Activated T-cell treated with anti-CD3 and anti-CD28 coated beads for 24 hours (primary cell): ENCODE measurements around the gene EGLN1.
"Not testable (repeated sequence)": the region's sequence is repeated elsewhere in the genome, so short reads cannot be mapped to it uniquely, and the experiment has no call there.

Experiments
- DNase-seq: peaks from one replicate; pipeline ENCODE4 v3.0.0-alpha.2; 2020; ENCODE audit warnings: low read depth

Gene EGLN1

DNA sequence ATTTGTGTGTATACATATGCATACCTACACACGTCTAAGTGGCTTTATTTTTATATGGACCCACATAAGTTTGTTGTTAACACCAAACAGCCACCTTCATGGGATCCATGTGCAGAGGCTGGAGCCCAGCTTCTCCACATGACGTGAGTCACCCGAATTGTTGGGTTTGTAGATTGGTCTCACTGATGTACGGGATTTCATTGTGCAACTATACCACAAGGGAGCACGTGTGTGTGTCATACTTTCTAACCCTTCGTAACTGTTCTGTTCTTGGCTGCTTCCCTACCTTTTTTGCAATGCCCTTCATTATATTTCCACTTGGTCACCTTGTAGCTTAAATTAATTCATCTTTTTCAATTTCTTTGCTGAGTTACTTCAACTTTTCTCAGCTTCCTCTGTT is 63.0 kb downstream of the EGLN1 start:
- no peak for DNase-seq

DNA sequence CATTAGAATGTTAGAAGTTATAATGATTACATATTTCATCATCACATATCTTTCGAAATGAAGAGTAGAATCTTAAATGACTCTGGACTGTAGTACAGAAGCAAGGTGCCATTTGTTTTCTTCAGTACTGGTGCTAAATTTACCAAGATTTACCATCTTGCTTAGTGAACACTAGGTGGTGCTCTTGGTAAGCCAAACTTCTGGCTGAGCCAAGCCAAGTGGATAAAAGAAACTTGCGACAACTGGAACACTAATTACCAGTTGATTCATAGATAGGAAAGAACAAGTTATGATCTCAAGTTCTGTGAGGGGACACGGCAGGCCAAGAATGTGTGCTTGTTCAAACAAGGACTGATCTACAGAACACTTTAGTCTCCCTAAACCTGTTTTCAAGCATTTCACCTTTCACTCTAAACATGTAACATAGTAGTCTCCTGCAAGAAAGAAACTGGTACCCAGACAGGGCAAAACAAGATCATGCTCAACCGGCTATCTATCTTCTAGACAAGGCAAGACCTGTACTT is 64.2 kb downstream of the EGLN1 start:
- DNase-seq = no peak

DNA sequence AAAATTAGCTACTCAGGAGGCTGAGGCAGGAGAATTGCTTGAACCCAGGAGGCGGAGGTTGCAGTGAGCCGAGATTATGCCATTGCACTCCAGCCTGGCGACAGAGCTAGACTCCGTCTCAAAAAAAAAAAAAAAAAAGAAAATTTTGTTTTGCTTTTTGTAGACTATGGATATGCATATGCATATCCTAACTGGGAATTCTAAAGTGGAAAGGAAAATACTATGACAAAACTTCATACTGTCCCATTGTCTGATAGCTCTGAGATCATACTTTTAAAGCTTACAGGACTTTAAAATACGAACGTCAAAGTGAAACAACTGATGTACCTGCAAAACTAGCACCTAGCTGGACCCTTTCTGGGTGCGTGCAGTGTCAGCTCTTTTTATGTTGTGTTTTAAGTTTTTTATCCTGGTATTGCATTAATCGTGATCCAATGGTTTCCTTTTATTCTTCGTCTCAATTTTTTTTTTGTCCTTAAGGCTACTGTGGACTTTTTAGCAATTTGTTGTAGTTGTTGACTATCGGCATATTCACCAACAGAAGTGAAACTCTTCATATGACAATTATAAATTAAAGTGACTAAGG is 64.8 kb downstream of the EGLN1 start:
- DNase-seq = no peak

- DNase-seq = no peak
Observed at GRCh38 chr1:231355171-231355570, 66.9 kb downstream of the EGLN1 start.

DNA sequence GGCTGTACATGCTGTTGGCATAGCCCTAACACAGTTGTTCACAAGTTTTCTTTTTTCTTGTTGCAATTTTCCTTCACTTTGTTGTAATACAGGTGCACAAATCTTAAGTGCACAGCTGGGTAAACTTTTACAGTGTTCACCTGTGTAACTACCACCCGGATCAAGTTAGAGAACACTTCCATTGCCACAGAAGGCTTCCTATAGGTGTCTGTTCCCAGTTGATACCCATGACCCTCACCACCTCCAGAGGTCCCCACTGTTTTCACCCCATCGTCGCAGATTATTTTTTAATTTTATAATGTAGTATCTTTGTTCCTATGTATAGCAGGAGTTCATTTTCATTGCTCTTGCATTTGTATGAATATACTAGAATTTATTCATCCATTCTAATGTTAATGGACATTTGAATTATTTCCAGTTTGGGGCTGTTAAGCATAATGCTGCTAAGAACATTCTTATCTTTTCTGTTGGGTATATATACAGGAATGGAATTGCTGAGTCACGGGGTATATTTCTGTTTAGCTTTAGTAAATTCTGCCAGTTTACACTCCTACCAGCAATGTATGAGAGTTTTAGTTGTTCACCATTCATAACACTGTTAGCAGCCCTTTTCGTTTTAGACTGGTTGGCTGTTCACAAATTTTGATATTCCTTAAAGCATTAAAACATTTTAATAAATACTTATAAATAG is 67.6 kb downstream of the EGLN1 start:
- no peak for DNase-seq

DNA sequence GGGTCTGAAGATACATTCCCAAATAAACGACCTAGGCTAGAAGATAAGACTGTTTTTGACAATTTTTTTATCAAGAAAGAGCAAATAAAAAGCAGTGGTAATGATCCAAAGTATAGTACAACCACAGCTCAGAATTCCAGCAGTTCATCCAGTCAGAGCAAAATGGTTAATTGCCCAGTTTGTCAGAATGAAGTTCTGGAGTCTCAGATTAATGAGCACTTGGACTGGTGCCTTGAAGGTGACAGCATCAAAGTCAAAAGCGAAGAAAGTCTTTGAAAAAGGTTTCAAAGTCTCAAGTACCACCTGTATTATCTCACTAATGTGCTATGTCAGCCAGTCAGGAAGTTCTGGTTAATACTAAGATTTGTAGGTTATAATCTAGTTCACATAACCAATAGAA is 69.0 kb downstream of the EGLN1 start:
- no peak for DNase-seq

DNA sequence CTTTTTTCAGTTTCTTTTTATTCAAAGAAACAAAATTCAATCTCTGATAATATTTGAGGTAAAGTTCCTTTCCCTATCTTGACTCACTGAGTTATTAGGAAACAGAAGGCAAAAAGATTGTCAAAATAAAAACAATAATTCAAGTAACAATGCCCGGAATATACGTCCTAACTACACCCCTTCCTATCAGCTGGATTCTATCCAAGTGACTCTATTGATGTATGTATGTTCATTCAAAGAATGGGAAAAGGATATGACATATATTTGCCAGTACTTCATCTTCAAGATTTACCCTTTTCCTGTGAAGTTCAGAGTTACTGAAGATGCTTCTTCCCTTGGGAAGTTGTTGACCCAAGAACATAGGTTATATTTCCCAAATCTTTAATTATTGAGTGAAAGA is 70.3 kb downstream of the EGLN1 start:
- DNase-seq = no peak

GRCh38 chr1:231348856-231349255 is 73.2 kb downstream of the EGLN1 start:
- not testable (repeated sequence) for DNase-seq

DNA sequence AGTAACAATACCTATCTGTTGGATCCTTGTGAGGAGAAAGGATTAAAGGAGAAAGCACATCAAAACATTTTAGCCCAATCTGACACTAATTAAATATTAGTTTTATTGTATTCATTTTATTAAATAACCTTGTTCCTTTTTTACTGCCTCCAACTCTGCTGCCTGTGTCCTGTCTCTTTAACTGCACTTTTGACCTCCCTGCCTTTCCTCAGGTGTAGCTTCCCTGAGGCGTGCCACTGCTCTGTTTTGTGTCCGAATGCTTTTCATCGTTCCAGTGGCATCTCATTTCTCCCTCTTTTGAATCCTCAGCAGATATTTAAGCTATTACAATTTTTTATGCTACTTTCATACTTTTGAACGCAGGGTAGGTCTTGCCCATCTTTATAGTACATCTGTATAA is 73.6 kb downstream of the EGLN1 start:
- no peak for DNase-seq

- no peak for DNase-seq
Observed at GRCh38 chr1:231347961-231348360, 74.1 kb downstream of the EGLN1 start.

DNA sequence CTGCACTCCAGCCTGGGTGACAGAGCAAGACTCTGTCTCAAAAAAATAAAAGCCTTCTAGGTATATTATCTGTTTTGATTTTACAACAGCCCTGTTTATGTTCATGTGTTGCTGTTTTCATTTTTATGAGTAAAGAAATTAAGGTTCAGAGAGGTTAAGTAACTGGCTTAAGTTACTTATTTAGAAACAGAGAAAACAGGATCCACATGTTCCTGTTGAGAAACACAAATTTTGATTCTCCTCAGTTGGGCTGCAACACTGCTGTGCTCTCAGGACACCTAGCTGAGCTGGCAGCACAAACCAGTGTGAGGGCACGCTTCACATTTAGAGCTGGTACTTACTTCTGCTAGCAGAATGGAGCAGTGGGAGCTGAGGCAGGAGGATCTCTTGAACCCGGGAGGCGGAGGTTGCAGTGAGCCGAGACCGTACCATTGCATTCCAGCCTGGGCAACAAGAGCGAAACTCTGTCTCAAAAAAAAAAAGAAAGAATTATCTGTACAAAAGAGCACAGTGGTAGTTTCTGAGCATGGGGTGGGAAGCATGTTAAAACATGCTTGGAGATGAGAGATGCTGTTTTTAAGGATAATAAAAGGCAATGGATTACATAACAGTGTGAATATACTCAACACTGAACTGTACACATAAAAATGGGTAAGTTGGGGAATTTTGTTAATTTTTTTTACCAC is 81.6 kb downstream of the EGLN1 start:
- DNase-seq = no peak

GRCh38 chr1:231338270-231339128 is 83.6 kb downstream of the EGLN1 start, which contains the start of gene SPRTN:
Gene SPRTN (plus strand): TSS chr1:231338293. CDS start chr1:231338384, 91 bp downstream.
- no peak for DNase-seq

DNA sequence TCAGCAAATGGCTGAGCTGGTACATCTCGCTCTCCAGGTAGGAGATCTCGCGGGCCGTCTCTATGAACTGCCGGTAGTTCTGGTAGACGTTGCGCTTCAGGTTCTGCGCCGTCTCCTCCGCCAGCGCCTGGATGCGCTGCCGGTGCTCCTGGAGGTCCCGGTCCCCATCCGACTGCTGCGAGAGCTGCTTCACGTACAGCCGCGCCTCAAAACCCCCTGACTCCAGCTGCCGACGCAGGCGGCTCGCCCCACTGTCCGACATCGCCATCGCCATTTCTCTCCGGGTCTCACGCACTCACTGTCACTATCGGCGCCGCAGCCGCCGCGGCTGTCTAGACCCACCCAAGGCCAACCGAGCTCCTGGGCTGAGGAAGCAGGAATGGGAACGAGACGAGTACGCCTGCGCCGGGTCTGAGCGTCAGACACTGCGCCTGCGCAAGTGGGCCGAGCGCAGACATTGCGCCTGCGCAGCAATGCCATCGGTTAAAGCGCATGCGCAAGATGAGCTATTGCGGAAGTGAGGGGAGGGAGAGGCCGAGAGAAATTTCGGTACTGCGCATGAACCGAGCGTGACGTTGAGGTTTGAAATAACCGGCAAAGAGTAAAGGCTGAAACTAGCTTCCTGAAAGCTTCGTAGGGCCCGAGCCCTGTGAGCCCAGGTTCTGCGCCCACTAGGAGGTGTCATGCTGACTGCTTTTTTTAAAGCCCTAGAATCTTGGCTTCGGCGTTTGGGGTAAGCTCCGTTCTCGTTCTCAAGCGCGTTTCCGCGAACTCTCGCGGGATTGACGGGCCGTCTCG is 84.4 kb downstream of the EGLN1 start, which contains the start of gene EXOC8:
Gene EXOC8 (minus strand): TSS at position 381 of the 798 bp plus-strand sequence. CDS start 107 bp downstream, at position 274.
- DNase-seq = peak; percentile 99

GRCh38 chr1:231337043-231337471 is 85.0 kb downstream of the EGLN1 start:
- DNase-seq = no peak

DNA sequence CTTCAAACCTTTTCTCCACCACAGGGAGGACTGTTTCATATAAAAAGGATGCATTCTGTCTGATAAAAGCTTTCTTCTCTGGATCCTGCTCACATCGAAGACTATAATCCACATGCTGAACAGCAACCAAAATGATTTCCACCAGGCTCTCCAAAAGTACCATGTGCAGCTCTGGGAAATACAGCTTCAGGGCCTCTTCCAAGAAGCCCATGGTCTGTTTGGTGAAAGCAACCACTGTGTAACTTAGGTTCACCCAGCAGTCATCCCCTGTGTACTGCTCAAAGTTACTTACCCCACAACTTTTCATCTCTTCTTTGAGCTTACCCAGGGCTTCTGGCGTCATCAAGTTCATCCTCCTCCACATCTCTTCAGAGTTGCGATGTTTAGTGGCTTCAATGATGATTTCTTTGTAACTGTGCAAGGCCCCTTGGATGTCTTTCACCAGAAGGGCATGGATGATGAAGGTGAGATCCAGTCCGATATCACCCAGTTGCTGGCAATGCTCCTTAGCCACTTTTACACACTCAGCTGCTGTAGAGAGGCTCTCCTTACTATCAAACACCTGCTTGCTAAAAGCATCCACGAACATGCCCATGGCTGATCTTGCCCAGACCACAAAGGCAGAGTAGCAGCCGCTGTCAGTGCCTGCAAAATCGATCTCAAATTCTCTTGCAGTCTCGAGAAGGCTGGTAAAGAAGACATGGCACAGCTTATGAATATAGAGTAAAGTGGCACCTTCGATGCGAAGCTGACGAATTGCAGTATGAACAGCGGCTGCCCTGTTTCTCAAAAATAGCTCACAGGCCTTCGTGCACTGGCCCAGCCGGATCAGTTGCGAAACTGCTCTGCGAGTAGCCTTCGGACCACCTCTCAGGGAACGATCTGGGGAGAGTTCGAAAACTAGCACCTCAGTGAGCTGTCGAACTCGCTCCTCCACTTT is 86.2 kb downstream of the EGLN1 start:
- DNase-seq = no peak

DNA sequence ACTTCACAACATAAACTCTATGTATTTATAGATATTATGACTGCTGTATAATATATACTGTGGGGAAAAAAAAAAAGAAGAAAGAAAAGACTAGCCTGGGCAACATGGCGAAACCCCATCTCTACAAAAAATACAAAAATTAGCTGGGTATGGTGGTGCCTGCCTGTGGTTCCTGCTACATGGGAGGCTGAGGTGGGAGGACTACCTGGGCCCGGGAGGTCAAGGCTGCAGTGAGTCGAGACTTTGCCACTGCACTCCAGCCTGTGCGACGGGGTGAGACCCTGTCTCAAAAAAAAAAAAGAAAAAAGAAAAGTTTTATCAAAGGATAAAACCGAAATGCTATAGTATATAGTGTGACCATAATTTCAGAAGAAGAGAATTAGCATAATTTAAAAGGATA is 87.1 kb downstream of the EGLN1 start:
- no peak for DNase-seq

DNA sequence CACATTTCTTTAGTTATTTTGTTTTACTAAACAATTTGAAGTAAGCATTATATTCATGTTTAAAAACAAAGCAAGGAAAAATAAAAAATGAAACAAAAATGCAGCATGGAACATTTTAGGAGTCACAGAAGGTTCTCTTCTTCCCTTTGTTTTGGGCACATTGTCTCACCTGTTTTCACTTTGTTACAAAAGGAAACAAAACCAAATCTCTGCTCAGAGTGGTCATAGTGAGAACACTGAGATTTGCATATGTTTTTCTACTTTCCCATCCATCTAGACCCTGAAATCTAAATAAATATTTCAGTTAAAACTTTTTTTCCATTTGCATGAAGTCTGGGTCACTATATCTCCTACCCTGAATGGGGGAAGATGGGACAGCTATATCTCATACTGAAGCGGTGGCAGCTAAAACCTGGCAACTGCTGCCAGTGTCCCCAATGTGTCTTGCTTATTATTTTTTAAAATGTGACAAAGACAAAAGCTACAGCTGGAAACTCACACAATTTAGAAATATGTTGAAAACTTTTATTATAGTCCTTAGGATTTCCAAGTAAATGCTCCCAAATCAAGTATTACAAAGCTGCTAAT is 87.9 kb downstream of the EGLN1 start:
- no peak for DNase-seq

DNA sequence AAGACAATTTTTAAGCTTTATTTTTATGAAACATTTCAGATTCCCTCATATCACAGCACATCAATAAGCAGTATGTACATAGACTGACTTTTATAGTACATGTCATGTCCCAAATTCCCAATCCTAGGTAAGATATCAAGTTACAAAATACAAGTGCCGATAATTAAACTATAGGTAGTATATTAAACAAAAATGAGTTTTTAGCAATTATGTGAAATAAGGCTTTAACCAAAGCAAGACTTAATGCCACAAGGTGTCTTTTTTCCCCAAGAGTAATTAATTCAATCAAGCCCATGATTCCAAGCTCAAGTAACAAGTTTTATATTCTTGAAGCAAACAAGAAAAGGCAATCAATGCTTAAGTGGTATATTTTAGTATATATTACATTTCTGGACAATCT is 89.3 kb downstream of the EGLN1 start:
- DNase-seq = no peak

DNA sequence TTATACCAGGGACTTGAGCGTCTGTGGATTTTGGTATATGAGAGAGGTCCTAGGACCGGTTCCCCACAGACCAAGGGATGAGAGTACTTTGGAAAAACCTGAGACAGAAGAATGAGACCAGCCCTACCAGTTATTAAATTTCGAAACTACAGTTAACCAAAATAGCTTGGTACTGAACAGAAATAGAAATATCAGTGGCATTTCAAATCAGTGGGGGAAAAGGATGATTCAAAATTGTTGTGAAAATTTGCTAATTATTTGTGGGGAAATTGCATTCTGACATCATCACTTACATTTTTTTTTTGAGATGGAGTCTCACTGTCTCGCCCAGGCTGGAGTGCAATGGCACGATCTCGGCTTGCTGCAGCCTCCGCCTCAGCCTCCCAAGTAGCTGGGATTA is 92.6 kb downstream of the EGLN1 start:
- DNase-seq = no peak

GRCh38 chr1:231327617-231328016 is 94.5 kb downstream of the EGLN1 start:
- no peak for DNase-seq
